Right lobe of liver (tissue), 6 donors: Measurements from ENCODE around the gene CTIF. TPM values are rescaled to one million over a fixed set of nuclear protein-coding genes. Genes with fewer than 3 reads are reported as not detected.

Source experiments
- ATAC-seq, 4 donors: fragments of 200-7000 bp; cut with Tn5 transposase; one replicate each; pipeline ENCODE4 v1.9.1; 2020; ENCODE audit warnings: mild to moderate bottlenecking in 4 of 4, moderate library complexity in 4 of 4
- DNase-seq, 3 donors: peaks; one replicate each; pipeline ENCODE4 v3.0.0-alpha.2; 2020
- H3K27ac ChIP-seq, 3 donors: fragments of 200-600 bp; one replicate each; pipeline ENCODE4 v1.8.0; 2022
- H3K27me3 ChIP-seq, 2 donors: fragments of 200-600 bp; one replicate each; pipeline ENCODE4 v1.8.0; 2022
- H3K36me3 ChIP-seq, 4 donors: fragments of 200-600 bp; sonication (generic) in 1 of 4; one replicate each; pipeline versions ENCODE4 v1.5.1 to v1.8.0; 2017 to 2022; ENCODE audit warnings: control low read depth in 1 of 4
- H3K4me1 ChIP-seq, 4 donors: fragments of 200-600 bp; sonication (generic) in 1 of 4; one replicate each; pipeline versions ENCODE4 v1.5.1 to v1.8.0; 2017 to 2022; ENCODE audit warnings: control low read depth in 1 of 4
- H3K4me3 ChIP-seq, 3 donors: fragments of 200-600 bp; one replicate each; pipeline ENCODE4 v1.8.0; 2022
- H3K9me3 ChIP-seq, 4 donors: fragments of 200-600 bp; sonication (generic) in 1 of 4; one replicate each; pipeline versions ENCODE4 v1.5.1 to v1.8.0; 2017 to 2022; ENCODE audit warnings: control low read depth in 1 of 4
- POLR2A ChIP-seq: fragments of 450-650 bp; IDR thresholded peaks from one replicate; pipeline ENCODE4 v1.6.1; 2017; ENCODE audit warnings: antibody characterized with exemption, mild to moderate bottlenecking
- WGBS: methylation state at CpG from one replicate; pipeline ENCODE4 v1.1.6; 2018; ENCODE audit warnings: low coverage, low lambda C conversion rate; ENCODE audit not compliant: insufficient coverage; ENCODE audit errors: missing lambda C conversion rate; 5-methylcytosine and 5-hydroxymethylcytosine counted together
- intact Hi-C, 2 donors: fragments of 100-400 bp; cut with DNase I; formaldehyde crosslinking; loops; one replicate each; pipeline versions ENCODE4 v1.11.2 to v1.14.1; 2022
- total RNA-seq, 6 experiments: library from RNA; depleted of rRNA in 2 of 6; stranded (reverse); fragments of >200 nt in 2 of 6; fragmentation: NEBNext Ultra II Directional in 3 of 6; extraction: Animal tissue kit (Norgen Biotek cat#: 25700) in 3 of 6; gene quantifications; one replicate each; pipeline versions ENCODE4 v1.1.0 to v1.2.4, GENCODE V29; 2016 to 2023
- TF ChIP-seq, protein P1 (sequence below), 4 donors: fragments of 200-600 bp in 3 of 4; fragments of 450-650 bp in 1 of 4; IDR thresholded peaks; one replicate each; pipeline versions ENCODE4 v1.5.1 to v1.8.0; 2016 to 2022; ENCODE audit warnings: antibody characterized with exemption in 4 of 4, mild to moderate bottlenecking in 2 of 4
- donor health status: DM: no; HTN: yes; CAD: no.
- donor health status: DM: no; HTN: no; CAD: no.
- donor health status: DM: no; HTN: no; CAD: no.
- donor health status: DM: no; HTN: yes; CAD: no.
- donor health status: DM: no; HTN: yes; CAD: no.

Gene CTIF
- total RNA-seq, 6 experiments from 2014 or later, result 29.0 to 60.6 (median 43.1) TPM

DNA sequence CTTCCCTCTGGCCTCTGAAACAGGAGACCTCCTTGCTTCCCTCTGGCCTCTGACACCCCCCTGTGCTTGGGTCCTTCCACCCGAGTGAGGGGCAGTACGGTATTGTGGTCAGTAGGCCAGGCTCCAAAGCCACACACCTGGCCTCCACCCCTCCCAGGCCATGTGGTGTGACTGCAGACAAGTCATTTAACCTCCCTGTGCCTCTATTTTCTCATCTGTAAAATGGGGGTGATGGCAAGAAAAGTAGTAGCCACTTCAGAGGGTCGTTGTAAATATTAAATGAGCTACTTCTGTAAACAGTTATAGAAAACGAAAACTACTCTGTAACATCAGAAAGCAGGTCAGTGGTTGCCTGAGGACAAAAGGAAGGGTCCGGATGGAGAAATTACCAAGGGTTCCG lies 337.8 kb downstream of the CTIF start:
- Histone ChIP-seq H3K36me3 (no peaks in the 10 kb centered on the region), H3K9me3 (no peaks in the 10 kb centered on the region), H3K4me1 (no peaks in the 10 kb centered on the region), H3K4me3 (no peak overlapping the region), H3K27me3 (no peaks in the 10 kb centered on the region), H3K27ac (no peak overlapping the region)
- intact Hi-C loops, result loop anchor here in 1 of 2 donors (10.0 kb wide), 1 partner anchor 118 kb away; no protein-coding TSS in a partner anchor
- ATAC-seq (no peak), DNase-seq (peak in 1 of 3 donors; percentile 19)
- TF ChIP-seq, protein P1, sequence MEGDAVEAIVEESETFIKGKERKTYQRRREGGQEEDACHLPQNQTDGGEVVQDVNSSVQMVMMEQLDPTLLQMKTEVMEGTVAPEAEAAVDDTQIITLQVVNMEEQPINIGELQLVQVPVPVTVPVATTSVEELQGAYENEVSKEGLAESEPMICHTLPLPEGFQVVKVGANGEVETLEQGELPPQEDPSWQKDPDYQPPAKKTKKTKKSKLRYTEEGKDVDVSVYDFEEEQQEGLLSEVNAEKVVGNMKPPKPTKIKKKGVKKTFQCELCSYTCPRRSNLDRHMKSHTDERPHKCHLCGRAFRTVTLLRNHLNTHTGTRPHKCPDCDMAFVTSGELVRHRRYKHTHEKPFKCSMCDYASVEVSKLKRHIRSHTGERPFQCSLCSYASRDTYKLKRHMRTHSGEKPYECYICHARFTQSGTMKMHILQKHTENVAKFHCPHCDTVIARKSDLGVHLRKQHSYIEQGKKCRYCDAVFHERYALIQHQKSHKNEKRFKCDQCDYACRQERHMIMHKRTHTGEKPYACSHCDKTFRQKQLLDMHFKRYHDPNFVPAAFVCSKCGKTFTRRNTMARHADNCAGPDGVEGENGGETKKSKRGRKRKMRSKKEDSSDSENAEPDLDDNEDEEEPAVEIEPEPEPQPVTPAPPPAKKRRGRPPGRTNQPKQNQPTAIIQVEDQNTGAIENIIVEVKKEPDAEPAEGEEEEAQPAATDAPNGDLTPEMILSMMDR (IDR thresholded peaks at IDR 0.05), result no peak
- no peak for TF ChIP-seq POLR2A
- WGBS, result 98% methylated on average over 5 of the region's 6 CpGs

GRCh38 chr18:48877941-48878340 lies 339.1 kb downstream of the CTIF start:
- intact Hi-C loops, result loop anchor here in 1 of 2 donors (10.0 kb wide), 1 partner anchor 117 kb away; no protein-coding TSS in a partner anchor

GRCh38 chr18:48878471-48878870 lies 339.6 kb downstream of the CTIF start:
- Histone ChIP-seq H3K4me1 (no peaks in the 10 kb centered on the region), H3K27ac (no peak overlapping the region), H3K4me3 (no peak overlapping the region), H3K27me3 (no peaks in the 10 kb centered on the region), H3K9me3 (no peaks in the 10 kb centered on the region), H3K36me3 (no peaks in the 10 kb centered on the region)
- ATAC-seq (peak; percentile 37 to 57 (median 48)), DNase-seq (no peak)
- 51% methylated on average over 8 of the region's 12 CpGs for WGBS
- TF ChIP-seq, protein P1 (IDR thresholded peaks at IDR 0.05), result no peak
- TF ChIP-seq POLR2A, result no peak
- intact Hi-C loops, result loop anchor here in 1 of 2 donors (10.0 kb wide), 1 partner anchor 116 kb away; no protein-coding TSS in a partner anchor

More at GRCh38 chr18:48877941-48878340, 339.1 kb downstream of the CTIF start:
- ATAC-seq (no peak), DNase-seq (no peak)
- WGBS, result 88% methylated on average over 1 of the region's 3 CpGs
- TF ChIP-seq, protein P1 (IDR thresholded peaks at IDR 0.05), result no peak
- TF ChIP-seq POLR2A, result no peak
- no peaks in the 10 kb centered on the region for H3K36me3 ChIP-seq
- no peak overlapping the region for H3K27ac ChIP-seq
- H3K4me1 ChIP-seq, result no peaks in the 10 kb centered on the region
- no peaks in the 10 kb centered on the region for H3K9me3 ChIP-seq
- no peaks in the 10 kb centered on the region for H3K27me3 ChIP-seq
- H3K4me3 ChIP-seq, result no peak overlapping the region

- ATAC-seq, result no peak
- Histone ChIP-seq H3K36me3 (no peaks in the 10 kb centered on the region), H3K27me3 (no peaks in the 10 kb centered on the region), H3K4me1 (no peaks in the 10 kb centered on the region), H3K27ac (no peak overlapping the region), H3K9me3 (no peaks in the 10 kb centered on the region), H3K4me3 (no peak overlapping the region)
- 50% methylated on average over 1 of the region's 15 CpGs for WGBS
- DNase-seq, result no peak
- no peak for TF ChIP-seq POLR2A
- TF ChIP-seq, protein P1 (IDR thresholded peaks at IDR 0.05), result no peak
- intact Hi-C loops, result loop anchor here in 1 of 2 donors (10.0 kb wide), 1 partner anchor 116 kb away; no protein-coding TSS in a partner anchor
Observed at GRCh38 chr18:48879008-48879431, 340.2 kb downstream of the CTIF start.
